Suprapubic skin (tissue), 4 donors: Measurements from ENCODE around the gene SYT13.

Experiments
- EP300 ChIP-seq: sonication (generic); formaldehyde crosslinking; IDR thresholded peaks from one replicate; pipeline ENCODE4 v1.6.1; 2017; ENCODE audit warnings: antibody characterized with exemption
- POLR2A ChIP-seq, 2 donors: fragments of 450-650 bp; IDR thresholded peaks; one replicate each; pipeline ENCODE4 v1.6.1; 2017; ENCODE audit warnings: antibody characterized with exemption in 2 of 2, mild to moderate bottlenecking in 2 of 2, moderate library complexity in 2 of 2
- POLR2AphosphoS5 ChIP-seq, 3 donors: sonication (generic); formaldehyde crosslinking; IDR thresholded peaks; one replicate each; pipeline ENCODE4 v1.6.1; 2017; ENCODE audit warnings: antibody characterized with exemption in 3 of 3
- TF ChIP-seq, protein P1 (sequence below), 2 donors: fragments of 200-600 bp in 1 of 2; fragments of 450-650 bp in 1 of 2; sonication (generic) in 1 of 2; IDR thresholded peaks; one replicate each; pipeline ENCODE4 v1.5.1; 2016 to 2019; ENCODE audit warnings: antibody characterized with exemption in 2 of 2, mild to moderate bottlenecking in 1 of 2, moderate library complexity in 1 of 2

DNA sequence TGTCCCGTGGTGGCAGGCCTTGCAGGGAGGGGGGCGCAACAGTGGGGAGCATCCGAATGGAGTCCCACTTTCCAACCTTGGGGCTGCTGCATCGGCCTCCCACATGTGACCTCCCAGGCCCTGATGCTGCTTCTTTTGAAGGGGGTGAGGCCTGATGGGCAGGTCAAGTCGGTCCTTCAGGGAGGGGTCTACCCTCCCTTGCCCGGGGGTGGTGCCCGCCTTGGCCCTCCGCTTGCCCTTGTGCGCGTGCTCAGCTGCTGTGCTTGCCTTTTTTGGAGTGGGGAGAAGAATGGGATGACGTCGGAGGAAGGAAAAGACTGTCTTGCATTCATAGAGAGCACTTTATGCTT is 72.8 kb downstream of the SYT13 start:
- TF ChIP-seq, protein P1, sequence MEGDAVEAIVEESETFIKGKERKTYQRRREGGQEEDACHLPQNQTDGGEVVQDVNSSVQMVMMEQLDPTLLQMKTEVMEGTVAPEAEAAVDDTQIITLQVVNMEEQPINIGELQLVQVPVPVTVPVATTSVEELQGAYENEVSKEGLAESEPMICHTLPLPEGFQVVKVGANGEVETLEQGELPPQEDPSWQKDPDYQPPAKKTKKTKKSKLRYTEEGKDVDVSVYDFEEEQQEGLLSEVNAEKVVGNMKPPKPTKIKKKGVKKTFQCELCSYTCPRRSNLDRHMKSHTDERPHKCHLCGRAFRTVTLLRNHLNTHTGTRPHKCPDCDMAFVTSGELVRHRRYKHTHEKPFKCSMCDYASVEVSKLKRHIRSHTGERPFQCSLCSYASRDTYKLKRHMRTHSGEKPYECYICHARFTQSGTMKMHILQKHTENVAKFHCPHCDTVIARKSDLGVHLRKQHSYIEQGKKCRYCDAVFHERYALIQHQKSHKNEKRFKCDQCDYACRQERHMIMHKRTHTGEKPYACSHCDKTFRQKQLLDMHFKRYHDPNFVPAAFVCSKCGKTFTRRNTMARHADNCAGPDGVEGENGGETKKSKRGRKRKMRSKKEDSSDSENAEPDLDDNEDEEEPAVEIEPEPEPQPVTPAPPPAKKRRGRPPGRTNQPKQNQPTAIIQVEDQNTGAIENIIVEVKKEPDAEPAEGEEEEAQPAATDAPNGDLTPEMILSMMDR (IDR thresholded peaks at IDR 0.05): no peak
- no peak for TF ChIP-seq POLR2AphosphoS5 (IDR thresholded peaks at IDR 0.05)
- TF ChIP-seq POLR2A (IDR thresholded peaks at IDR 0.05): no peak
- TF ChIP-seq EP300: no peak
